ENCODE results near the gene SMAD9.

The SMAD9 gene

GRCh38 chr13:36801035-36801434 is 119.0 kb downstream of the SMAD9 start:
- Histone ChIP-seq H4K20me1 (ENCODE audit: insufficient read depth, low read length, poor library complexity, severe bottlenecking) (no peaks in the 10 kb centered on the region), H3K27me3 (ENCODE audit: insufficient read depth, low read length, poor library complexity, severe bottlenecking) (no peaks in the 10 kb centered on the region), H3K9ac (ENCODE audit: low read depth, low read length, poor library complexity, severe bottlenecking) (no peak overlapping the region), H3K9me2 (replicated peaks; ENCODE audit: low read depth, low read length) (no peaks in the 10 kb centered on the region), H3K4me3 (ENCODE audit: low read length, poor library complexity, severe bottlenecking) (no peak overlapping the region), H3K36me3 (ENCODE audit: insufficient read depth, low read length) (no peaks in the 10 kb centered on the region), H3K79me2 (ENCODE audit: insufficient read depth, low read length) (no peaks in the 10 kb centered on the region), H3F3A (ENCODE audit: low read depth) (no peaks in the 10 kb centered on the region), H3K4me2 (ENCODE audit: low read depth, low read length, poor library complexity, severe bottlenecking) (no peak overlapping the region), H3K9me3 (ENCODE audit: insufficient read depth, low read depth, low read length) (no peaks in the 10 kb centered on the region), H3K4me1 (ENCODE audit: insufficient read depth, low read length, poor library complexity, severe bottlenecking) (no peaks in the 10 kb centered on the region), H2AFZ (ENCODE audit: low read length) (no peak overlapping the region)
- TF ChIP-seq CTCF (conservative IDR thresholded peaks at IDR 0.05; ENCODE audit: low read length) (no peak), EZH2phosphoT487 (IDR thresholded peaks at IDR 0.05; ENCODE audit: borderline replicate concordance) (no peak)

GRCh38 chr13:36796052-36796451 is 124.0 kb downstream of the SMAD9 start:
- Histone ChIP-seq H3K9ac (ENCODE audit: low read depth, low read length, poor library complexity, severe bottlenecking) (no peak overlapping the region), H4K20me1 (ENCODE audit: insufficient read depth, low read length, poor library complexity, severe bottlenecking) (no peaks in the 10 kb centered on the region), H2AFZ (ENCODE audit: low read length) (no peak overlapping the region), H3K9me3 (ENCODE audit: insufficient read depth, low read depth, low read length) (no peaks in the 10 kb centered on the region), H3K9me2 (replicated peaks; ENCODE audit: low read depth, low read length) (no peaks in the 10 kb centered on the region), H3K27me3 (ENCODE audit: insufficient read depth, low read length, poor library complexity, severe bottlenecking) (no peaks in the 10 kb centered on the region), H3K4me3 (ENCODE audit: low read length, poor library complexity, severe bottlenecking) (no peak overlapping the region), H3K4me1 (ENCODE audit: insufficient read depth, low read length, poor library complexity, severe bottlenecking) (no peaks in the 10 kb centered on the region), H3K4me2 (ENCODE audit: low read depth, low read length, poor library complexity, severe bottlenecking) (no peak overlapping the region), H3K36me3 (ENCODE audit: insufficient read depth, low read length) (no peaks in the 10 kb centered on the region), H3F3A (ENCODE audit: low read depth) (no peaks in the 10 kb centered on the region), H3K79me2 (ENCODE audit: insufficient read depth, low read length) (no peaks in the 10 kb centered on the region)
- TF ChIP-seq EZH2phosphoT487 (IDR thresholded peaks at IDR 0.05; ENCODE audit: borderline replicate concordance), result no peak
- TF ChIP-seq CTCF (conservative IDR thresholded peaks at IDR 0.05; ENCODE audit: low read length), result no peak

GRCh38 chr13:36795463-36795862 is 124.6 kb downstream of the SMAD9 start:
- TF ChIP-seq CTCF (conservative IDR thresholded peaks at IDR 0.05; ENCODE audit: low read length) (no peak), EZH2phosphoT487 (IDR thresholded peaks at IDR 0.05; ENCODE audit: borderline replicate concordance) (no peak)
- Histone ChIP-seq H3K36me3 (ENCODE audit: insufficient read depth, low read length) (no peaks in the 10 kb centered on the region), H3K4me1 (ENCODE audit: insufficient read depth, low read length, poor library complexity, severe bottlenecking) (no peaks in the 10 kb centered on the region), H3K4me2 (ENCODE audit: low read depth, low read length, poor library complexity, severe bottlenecking) (no peak overlapping the region), H3K9me3 (ENCODE audit: insufficient read depth, low read depth, low read length) (no peaks in the 10 kb centered on the region), H3K4me3 (ENCODE audit: low read length, poor library complexity, severe bottlenecking) (no peak overlapping the region), H2AFZ (ENCODE audit: low read length) (no peak overlapping the region), H4K20me1 (ENCODE audit: insufficient read depth, low read length, poor library complexity, severe bottlenecking) (no peaks in the 10 kb centered on the region), H3K27me3 (ENCODE audit: insufficient read depth, low read length, poor library complexity, severe bottlenecking) (no peaks in the 10 kb centered on the region), H3K79me2 (ENCODE audit: insufficient read depth, low read length) (no peaks in the 10 kb centered on the region), H3F3A (ENCODE audit: low read depth) (no peaks in the 10 kb centered on the region), H3K9me2 (replicated peaks; ENCODE audit: low read depth, low read length) (no peaks in the 10 kb centered on the region), H3K9ac (ENCODE audit: low read depth, low read length, poor library complexity, severe bottlenecking) (no peak overlapping the region)
